Lower leg skin (tissue), 4 donors: ENCODE results near the gene BICD2. TPM values are rescaled to one million over a fixed set of nuclear protein-coding genes. Genes with fewer than 3 reads are reported as not detected.

Source experiments
- DNase-seq, 2 donors: peaks; one replicate each; pipeline ENCODE4 v3.0.0-alpha.2; 2019; ENCODE audit warnings: low spot score in 2 of 2
- H3K4me3 ChIP-seq: fragments of 200-600 bp; sonication (generic); 2 replicates; pipeline ENCODE4 v1.5.1; 2017; ENCODE audit warnings: mild to moderate bottlenecking, low read depth; ENCODE audit not compliant: poor library complexity, severe bottlenecking
- POLR2A ChIP-seq, 2 donors: fragments of 450-650 bp; IDR thresholded peaks; one replicate each; pipeline ENCODE4 v1.6.1; 2016 to 2017; ENCODE audit warnings: antibody characterized with exemption in 2 of 2, mild to moderate bottlenecking in 1 of 2, moderate library complexity in 1 of 2
- WGBS, 2 donors: methylation state at CpG; one replicate each; pipeline ENCODE4 v1.1.5; 2018; 5-methylcytosine and 5-hydroxymethylcytosine counted together
- intact Hi-C: fragments of 100-400 bp; cut with DNase I; formaldehyde crosslinking; loops from one replicate; pipeline ENCODE4 v1.15.0; 2023; ENCODE audit warnings: low total_unique reads
- total RNA-seq, 4 donors: library from RNA; depleted of rRNA; stranded (reverse); fragments of >200 nt; gene quantifications; one replicate each; pipeline ENCODE4 v1.1.0, GENCODE V29; 2016
- TF ChIP-seq, protein P1 (sequence below), 3 donors: fragments of 450-650 bp; IDR thresholded peaks; one replicate each; pipeline ENCODE4 v1.5.1; 2016; ENCODE audit warnings: antibody characterized with exemption in 3 of 3, mild to moderate bottlenecking in 3 of 3, moderate library complexity in 2 of 3

The BICD2 gene
- total RNA-seq, 4 donors from 2014 or later = 177 to 182 (median 180) TPM

DNA sequence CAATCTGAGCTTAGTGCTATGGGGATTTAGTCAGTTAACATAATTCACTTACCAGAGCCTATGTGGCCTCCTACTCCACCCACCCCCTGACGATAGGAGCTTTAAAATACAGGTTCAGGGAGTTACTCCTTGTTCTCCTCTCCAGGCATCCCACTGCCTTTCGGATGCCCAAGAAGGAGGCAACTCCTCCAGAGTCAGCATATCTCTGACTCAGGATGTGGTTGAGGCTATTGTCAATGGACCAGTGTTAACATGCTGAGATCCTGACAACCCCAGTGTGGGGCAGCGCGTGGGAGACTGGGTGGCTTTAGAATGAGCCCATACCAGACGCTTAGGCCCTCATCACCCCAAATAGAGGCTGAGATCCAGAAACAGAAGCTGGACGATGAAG lies 27.4 kb downstream of the BICD2 start:
- intact Hi-C loops = no loop called here
- TF ChIP-seq POLR2A (IDR thresholded peaks at IDR 0.05) = no peak
- TF ChIP-seq, protein P1, sequence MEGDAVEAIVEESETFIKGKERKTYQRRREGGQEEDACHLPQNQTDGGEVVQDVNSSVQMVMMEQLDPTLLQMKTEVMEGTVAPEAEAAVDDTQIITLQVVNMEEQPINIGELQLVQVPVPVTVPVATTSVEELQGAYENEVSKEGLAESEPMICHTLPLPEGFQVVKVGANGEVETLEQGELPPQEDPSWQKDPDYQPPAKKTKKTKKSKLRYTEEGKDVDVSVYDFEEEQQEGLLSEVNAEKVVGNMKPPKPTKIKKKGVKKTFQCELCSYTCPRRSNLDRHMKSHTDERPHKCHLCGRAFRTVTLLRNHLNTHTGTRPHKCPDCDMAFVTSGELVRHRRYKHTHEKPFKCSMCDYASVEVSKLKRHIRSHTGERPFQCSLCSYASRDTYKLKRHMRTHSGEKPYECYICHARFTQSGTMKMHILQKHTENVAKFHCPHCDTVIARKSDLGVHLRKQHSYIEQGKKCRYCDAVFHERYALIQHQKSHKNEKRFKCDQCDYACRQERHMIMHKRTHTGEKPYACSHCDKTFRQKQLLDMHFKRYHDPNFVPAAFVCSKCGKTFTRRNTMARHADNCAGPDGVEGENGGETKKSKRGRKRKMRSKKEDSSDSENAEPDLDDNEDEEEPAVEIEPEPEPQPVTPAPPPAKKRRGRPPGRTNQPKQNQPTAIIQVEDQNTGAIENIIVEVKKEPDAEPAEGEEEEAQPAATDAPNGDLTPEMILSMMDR (IDR thresholded peaks at IDR 0.05) = no peak
- 57 to 67% methylated on average over 6 of the region's 6 CpGs for WGBS, 2 donors
- DNase-seq = peak in 1 of 2 donors; percentile 70
- no peak overlapping the region for H3K4me3 ChIP-seq

DNA sequence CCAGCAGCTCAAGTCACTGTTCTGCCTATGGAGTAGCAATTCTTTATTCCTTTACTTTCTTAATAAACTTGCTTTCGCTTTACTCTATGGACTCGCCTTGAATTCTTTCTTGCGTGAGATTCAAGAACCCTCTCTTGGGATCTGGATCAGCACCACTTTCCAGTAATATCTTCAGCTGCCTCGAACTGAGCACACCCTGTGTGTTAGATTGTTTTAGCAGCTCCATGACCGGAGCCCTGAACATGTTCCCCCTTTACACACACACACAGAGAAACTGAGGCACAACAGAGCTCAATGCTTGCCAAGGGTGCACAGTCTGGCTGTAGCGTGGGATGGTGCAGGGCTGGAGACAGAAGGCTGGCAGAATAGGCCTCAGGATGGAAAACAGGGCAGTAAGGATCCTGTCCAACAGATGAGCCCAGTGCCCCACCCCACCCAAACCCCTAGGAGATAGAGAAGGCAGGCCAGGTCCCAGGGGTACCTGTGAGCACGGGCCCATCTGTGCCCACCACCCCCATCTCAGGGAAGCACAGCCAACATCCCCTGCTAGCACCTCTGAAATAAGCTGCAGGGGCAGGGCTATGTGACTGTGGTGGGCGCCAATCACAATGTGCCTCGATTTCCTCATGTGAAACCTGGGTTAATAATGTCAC lies 27.9 kb downstream of the BICD2 start:
- TF ChIP-seq, protein P1 (IDR thresholded peaks at IDR 0.05) = no peak
- TF ChIP-seq POLR2A (IDR thresholded peaks at IDR 0.05) = no peak
- intact Hi-C loops = no loop called here
- DNase-seq = peak in 1 of 2 donors; percentile 54
- WGBS, 2 donors = 82% methylated on average over 9 of the region's 9 CpGs
- no peak overlapping the region for H3K4me3 ChIP-seq

DNA sequence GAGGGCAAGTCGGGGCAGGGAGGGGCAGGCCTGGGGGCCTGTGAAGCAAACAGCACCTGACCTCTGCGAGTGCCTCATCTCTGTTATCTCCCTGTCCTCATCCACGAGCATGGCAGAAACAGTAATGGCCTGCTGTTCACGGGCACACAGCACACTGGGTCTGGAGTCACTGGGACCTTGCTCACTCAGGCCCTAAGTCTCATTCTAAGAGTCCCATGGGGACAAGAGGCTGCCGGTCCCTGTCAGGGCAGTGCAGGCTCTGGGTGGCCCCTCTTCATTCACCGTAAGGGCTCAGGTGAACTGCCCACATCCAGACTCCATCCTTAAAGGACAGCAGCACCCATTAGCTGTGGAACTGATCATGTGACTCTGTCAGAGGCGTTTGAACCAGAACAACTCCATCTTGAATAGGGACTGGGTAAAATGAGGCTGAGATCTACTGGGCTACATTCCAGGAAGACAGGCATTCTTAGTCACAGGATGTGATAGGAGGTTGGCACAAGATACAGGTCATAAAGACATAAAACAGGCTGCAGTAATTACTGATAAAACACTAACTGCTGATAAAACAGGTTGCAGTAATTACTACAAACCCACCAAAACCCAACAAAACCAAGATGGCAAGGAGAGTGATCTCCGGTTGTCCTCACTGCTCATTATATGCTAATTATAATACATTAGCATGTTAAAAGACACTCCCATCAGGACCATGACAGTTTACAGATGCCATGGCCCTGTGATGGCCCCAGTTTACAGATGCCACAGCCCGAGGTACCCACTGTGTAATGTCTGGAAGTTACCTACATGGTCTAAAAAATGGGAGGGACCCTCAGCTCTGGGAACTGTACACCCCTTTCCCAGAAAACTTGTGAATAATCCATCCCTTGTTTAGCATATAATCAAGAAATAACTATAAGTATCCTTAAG lies 28.7 kb downstream of the BICD2 start:
- WGBS, 2 donors = 67 to 78% methylated on average over 9 of the region's 9 CpGs
- DNase-seq = peak in 1 of 2 donors; percentile 57
- H3K4me3 ChIP-seq = no peak overlapping the region
- intact Hi-C loops = no loop called here
- no peak for TF ChIP-seq POLR2A (IDR thresholded peaks at IDR 0.05)
- TF ChIP-seq, protein P1 (IDR thresholded peaks at IDR 0.05) = no peak

DNA sequence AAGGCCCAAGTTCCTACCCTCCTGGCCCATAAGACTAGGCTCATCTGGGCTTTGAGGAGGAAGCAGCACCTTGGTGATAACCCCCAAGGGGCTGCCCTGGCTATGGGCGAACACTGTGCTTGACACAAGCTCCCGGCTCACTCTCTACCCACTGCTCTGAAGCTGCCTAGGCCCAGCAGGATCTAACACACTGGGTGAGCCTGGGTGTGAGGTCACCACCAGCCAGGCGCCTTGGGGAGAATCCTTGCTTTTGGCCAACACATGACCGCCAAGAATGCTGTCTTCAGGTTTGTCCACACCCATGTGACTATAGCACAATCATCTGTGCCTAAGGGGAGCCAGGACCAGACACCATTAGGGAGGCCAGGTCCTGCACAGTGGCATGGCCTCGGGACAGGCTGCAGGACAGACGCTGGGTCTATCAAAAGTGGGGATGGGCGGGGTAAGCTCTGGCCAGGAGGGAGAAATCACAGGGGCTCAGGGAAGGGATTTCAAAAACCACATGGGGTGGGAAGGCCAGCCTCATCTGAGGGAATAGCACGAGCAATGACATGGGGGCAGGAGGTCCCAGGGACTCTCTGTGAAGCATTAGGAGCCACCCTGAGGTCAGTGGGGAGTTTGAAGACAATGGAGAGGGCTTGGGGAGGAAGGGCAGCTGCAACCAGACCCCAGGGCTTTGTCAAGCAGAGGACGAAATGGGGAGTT lies 29.6 kb downstream of the BICD2 start:
- peak in 1 of 2 donors; percentile 66 for DNase-seq
- TF ChIP-seq POLR2A (IDR thresholded peaks at IDR 0.05) = no peak
- TF ChIP-seq, protein P1 (IDR thresholded peaks at IDR 0.05) = no peak
- intact Hi-C loops = no loop called here

DNA sequence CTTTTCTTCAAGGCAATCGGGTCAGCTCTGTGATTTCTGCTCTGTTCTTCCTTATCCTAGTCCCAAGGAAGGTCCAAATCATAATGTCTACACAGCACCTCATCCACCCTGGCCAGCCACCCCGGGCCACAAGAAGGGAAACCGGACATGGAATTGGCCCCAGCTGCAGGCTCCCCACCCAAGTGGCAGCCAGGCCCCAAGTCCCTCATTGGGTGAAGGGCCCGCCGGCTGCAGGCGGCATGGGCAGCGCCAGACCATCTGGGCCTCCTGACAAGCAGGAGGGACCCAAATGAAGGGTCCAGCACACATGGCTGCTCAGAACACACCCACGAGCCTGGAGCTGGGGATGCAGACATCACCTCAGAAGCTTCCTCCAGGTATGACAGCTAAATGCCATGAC lies 33.7 kb downstream of the BICD2 start:
- H3K4me3 ChIP-seq = no peak overlapping the region
- TF ChIP-seq, protein P1 (IDR thresholded peaks at IDR 0.05) = no peak
- TF ChIP-seq POLR2A (IDR thresholded peaks at IDR 0.05) = no peak
- peak in 1 of 2 donors; percentile 81 for DNase-seq
- WGBS, 2 donors = 87 to 91% methylated on average over 8 of the region's 8 CpGs
- intact Hi-C loops = no loop called here

More for the DNA sequence above, 29.6 kb downstream of the BICD2 start:
- 72 to 75% methylated on average over 9 of the region's 9 CpGs for WGBS, 2 donors
- H3K4me3 ChIP-seq = no peak overlapping the region
